ENCODE measurements around the gene MED16. TPM values are rescaled to one million over a fixed set of nuclear protein-coding genes. Genes with fewer than 3 reads are reported as not detected.

MED16 gene
- total and polyA plus RNA-seq, 2 of the 13 experiments (the other 11 are each of a cell fraction or from before 2014, with no cell fraction given), result 13.3 to 14.8 TPM

DNA sequence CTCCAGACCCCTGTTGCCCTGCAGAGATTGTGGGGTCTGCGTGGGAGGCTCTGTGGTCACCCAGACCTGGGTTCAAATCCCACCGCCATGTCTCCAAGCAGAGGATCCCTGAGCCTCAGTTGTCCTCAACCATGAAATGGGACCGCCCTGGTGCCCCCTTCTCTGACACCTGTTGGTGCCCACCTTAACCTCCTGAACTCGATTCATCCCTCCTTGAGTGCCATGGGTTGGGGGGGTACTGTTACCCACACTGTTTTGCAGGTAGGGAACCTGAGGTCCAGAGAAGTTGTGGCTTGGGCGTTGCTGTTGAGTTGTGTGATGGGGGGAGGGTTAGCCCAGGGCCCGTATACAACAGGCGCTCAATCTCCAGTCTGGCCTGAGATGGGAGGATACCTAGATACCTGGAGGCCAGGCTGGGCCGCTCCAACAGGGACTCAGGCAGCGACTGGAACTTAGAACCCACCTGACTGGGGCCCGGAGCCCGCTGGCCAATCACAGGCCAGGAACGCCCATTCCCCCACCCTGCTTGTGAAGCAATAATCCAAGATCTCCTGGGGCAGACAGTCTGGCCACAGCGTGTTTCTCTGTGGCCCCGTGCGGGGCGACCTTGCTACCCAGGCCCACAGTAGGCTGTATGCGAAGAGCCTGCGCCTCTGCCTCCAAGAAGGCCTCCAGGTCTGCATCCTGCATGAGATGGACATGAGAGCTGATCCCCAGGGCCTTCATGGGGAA, 35.6 kb upstream of the MED16 start (continued):
- TF ChIP-seq, protein P1, sequence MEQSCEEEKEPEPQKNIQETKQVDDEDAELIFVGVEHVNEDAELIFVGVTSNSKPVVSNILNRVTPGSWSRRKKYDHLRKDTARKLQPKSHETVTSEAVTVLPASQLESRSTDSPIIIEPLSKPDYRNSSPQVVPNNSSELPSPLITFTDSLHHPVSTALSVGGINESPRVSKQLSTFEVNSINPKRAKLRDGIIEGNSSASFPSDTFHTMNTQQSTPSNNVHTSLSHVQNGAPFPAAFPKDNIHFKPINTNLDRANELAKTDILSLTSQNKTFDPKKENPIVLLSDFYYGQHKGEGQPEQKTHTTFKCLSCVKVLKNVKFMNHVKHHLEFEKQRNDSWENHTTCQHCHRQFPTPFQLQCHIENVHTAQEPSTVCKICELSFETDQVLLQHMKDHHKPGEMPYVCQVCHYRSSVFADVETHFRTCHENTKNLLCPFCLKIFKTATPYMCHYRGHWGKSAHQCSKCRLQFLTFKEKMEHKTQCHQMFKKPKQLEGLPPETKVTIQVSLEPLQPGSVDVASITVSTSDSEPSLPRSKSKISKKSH (CRISPR knock-in tag; IDR thresholded peaks at IDR 0.05; ENCODE audit: borderline replicate concordance), result no peak
- TF ChIP-seq AKAP8 (CRISPR knock-in tag; IDR thresholded peaks at IDR 0.05), result peak; percentile 90
- TF ChIP-seq ETV5 (CRISPR knock-in tag; IDR thresholded peaks at IDR 0.05; ENCODE audit: borderline replicate concordance), result no peak
- no peak for TF ChIP-seq CHD2 (IDR thresholded peaks at IDR 0.05; ENCODE audit: low read depth, low read length)
- TF ChIP-seq GATAD2A (CRISPR knock-in tag; IDR thresholded peaks at IDR 0.05), result peak; percentile 27; the same call in 1 of the 2 replicates
- no peak for TF ChIP-seq HNRNPK (IDR thresholded peaks at IDR 0.05; ENCODE audit: low read depth, low read length, poor library complexity, severe bottlenecking)
- TF ChIP-seq ZNF577 (CRISPR knock-in tag; IDR thresholded peaks at IDR 0.05; ENCODE audit: borderline replicate concordance, low read depth), result no peak
- TF ChIP-seq GTF3A (CRISPR knock-in tag; conservative IDR thresholded peaks at IDR 0.05), result no peak
- no peak for TF ChIP-seq ZBTB21 (CRISPR knock-in tag; IDR thresholded peaks at IDR 0.05)
- TF ChIP-seq RCOR2 (CRISPR knock-in tag; IDR thresholded peaks at IDR 0.05), result 0 out of 2 replicates have a peak, but pooled peaks have one; percentile 11
- TF ChIP-seq ZNF547 (CRISPR knock-in tag; IDR thresholded peaks at IDR 0.05), result no peak
- peak; percentile 51 for TF ChIP-seq ZMYM3 (CRISPR knock-in tag; IDR thresholded peaks at IDR 0.05)
- TF ChIP-seq SP1 (IDR thresholded peaks at IDR 0.05), result no peak
- TF ChIP-seq SP1 (CRISPR knock-in tag; IDR thresholded peaks at IDR 0.05), result no peak
- TF ChIP-seq ZKSCAN1 (IDR thresholded peaks at IDR 0.05; ENCODE audit: low read length), result peak; percentile 47; the same call in 1 of the 2 replicates
- TF ChIP-seq, protein P2, sequence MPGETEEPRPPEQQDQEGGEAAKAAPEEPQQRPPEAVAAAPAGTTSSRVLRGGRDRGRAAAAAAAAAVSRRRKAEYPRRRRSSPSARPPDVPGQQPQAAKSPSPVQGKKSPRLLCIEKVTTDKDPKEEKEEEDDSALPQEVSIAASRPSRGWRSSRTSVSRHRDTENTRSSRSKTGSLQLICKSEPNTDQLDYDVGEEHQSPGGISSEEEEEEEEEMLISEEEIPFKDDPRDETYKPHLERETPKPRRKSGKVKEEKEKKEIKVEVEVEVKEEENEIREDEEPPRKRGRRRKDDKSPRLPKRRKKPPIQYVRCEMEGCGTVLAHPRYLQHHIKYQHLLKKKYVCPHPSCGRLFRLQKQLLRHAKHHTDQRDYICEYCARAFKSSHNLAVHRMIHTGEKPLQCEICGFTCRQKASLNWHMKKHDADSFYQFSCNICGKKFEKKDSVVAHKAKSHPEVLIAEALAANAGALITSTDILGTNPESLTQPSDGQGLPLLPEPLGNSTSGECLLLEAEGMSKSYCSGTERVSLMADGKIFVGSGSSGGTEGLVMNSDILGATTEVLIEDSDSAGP (CRISPR knock-in tag; IDR thresholded peaks at IDR 0.05; ENCODE audit: borderline replicate concordance), result peak; percentile 27; the same call in 1 of the 2 replicates
- TF ChIP-seq SNAI1 (CRISPR knock-in tag; IDR thresholded peaks at IDR 0.05; ENCODE audit: borderline replicate concordance), result no peak
- TF ChIP-seq NFYC (CRISPR knock-in tag; IDR thresholded peaks at IDR 0.05), result peak; percentile 62; the same call in 1 of the 2 replicates
- TF ChIP-seq, protein P3, sequence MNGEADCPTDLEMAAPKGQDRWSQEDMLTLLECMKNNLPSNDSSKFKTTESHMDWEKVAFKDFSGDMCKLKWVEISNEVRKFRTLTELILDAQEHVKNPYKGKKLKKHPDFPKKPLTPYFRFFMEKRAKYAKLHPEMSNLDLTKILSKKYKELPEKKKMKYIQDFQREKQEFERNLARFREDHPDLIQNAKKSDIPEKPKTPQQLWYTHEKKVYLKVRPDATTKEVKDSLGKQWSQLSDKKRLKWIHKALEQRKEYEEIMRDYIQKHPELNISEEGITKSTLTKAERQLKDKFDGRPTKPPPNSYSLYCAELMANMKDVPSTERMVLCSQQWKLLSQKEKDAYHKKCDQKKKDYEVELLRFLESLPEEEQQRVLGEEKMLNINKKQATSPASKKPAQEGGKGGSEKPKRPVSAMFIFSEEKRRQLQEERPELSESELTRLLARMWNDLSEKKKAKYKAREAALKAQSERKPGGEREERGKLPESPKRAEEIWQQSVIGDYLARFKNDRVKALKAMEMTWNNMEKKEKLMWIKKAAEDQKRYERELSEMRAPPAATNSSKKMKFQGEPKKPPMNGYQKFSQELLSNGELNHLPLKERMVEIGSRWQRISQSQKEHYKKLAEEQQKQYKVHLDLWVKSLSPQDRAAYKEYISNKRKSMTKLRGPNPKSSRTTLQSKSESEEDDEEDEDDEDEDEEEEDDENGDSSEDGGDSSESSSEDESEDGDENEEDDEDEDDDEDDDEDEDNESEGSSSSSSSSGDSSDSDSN (CRISPR knock-in tag; IDR thresholded peaks at IDR 0.05), result 0 out of 2 replicates have a peak, but pooled peaks have one; percentile 18
- TF ChIP-seq ZNF354B (CRISPR knock-in tag; IDR thresholded peaks at IDR 0.05), result no peak
- 0 out of 2 replicates have a peak, but pooled peaks have one; percentile 37 for TF ChIP-seq PCBP1 (IDR thresholded peaks at IDR 0.05; ENCODE audit: borderline replicate concordance, low read depth, low read length)
- no peak for TF ChIP-seq HOXD1 (CRISPR knock-in tag; IDR thresholded peaks at IDR 0.05)
- peak; percentile 21 for TF ChIP-seq RAD21 (CRISPR knock-in tag; IDR thresholded peaks at IDR 0.05)
- TF ChIP-seq, protein P4, sequence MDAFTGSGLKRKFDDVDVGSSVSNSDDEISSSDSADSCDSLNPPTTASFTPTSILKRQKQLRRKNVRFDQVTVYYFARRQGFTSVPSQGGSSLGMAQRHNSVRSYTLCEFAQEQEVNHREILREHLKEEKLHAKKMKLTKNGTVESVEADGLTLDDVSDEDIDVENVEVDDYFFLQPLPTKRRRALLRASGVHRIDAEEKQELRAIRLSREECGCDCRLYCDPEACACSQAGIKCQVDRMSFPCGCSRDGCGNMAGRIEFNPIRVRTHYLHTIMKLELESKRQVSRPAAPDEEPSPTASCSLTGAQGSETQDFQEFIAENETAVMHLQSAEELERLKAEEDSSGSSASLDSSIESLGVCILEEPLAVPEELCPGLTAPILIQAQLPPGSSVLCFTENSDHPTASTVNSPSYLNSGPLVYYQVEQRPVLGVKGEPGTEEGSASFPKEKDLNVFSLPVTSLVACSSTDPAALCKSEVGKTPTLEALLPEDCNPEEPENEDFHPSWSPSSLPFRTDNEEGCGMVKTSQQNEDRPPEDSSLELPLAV (CRISPR knock-in tag; conservative IDR thresholded peaks at IDR 0.05; ENCODE audit: low read depth), result no peak
